Activated CD8-positive, alpha-beta T cell treated with anti-CD3 and anti-CD28 coated beads for 36 hours (primary cell): ENCODE data around the gene JMJD1C. TPM values are rescaled to one million over a fixed set of nuclear protein-coding genes. Genes with fewer than 3 reads are reported as not detected.
"Not testable (repeated sequence)": the region's sequence is repeated elsewhere in the genome, so short reads cannot be mapped to it uniquely, and the experiment has no call there.

Experiments
- ATAC-seq: fragments of 200-7000 bp; cut with Tn5 transposase; one replicate; pipeline ENCODE4 v1.10.0; 2021; ENCODE audit warnings: mild to moderate bottlenecking, moderate library complexity
- CTCF ChIA-PET: fragments of 350-600 bp; sonication (Branson Sonifier 250); formaldehyde crosslinking; loops from one replicate; lab custom pipeline; 2021; ENCODE audit warnings: antibody characterized with exemption; lab: Charles Lee
- POLR2A ChIA-PET: fragments of 350-600 bp; sonication (Branson Sonifier 250); formaldehyde crosslinking; loops from one replicate; lab custom pipeline; 2021; ENCODE audit warnings: antibody characterized with exemption; lab: Charles Lee
- DNase-seq: peaks from one replicate; pipeline ENCODE4 v3.0.0-alpha.2; 2020
- H3K27ac Mint-ChIP-seq: one replicate; pipeline ENCODE4 v1.8.0; 2021; ENCODE audit warnings: mild to moderate bottlenecking, mixed read lengths
- H3K27me3 Mint-ChIP-seq: one replicate; pipeline ENCODE4 v1.8.0; 2021; ENCODE audit warnings: mixed read lengths
- H3K36me3 Mint-ChIP-seq: one replicate; pipeline ENCODE4 v1.8.0; 2021; ENCODE audit warnings: low read depth, mixed read lengths
- H3K4me1 Mint-ChIP-seq: one replicate; pipeline ENCODE4 v1.8.0; 2021; ENCODE audit warnings: low read depth, mixed read lengths
- H3K4me3 Mint-ChIP-seq: one replicate; pipeline ENCODE4 v1.8.0; 2021; ENCODE audit warnings: mild to moderate bottlenecking, moderate library complexity, mixed read lengths
- H3K9me3 Mint-ChIP-seq: one replicate; pipeline ENCODE4 v1.8.0; 2021; ENCODE audit warnings: mixed read lengths
- CTCF ChIP-seq: fragments of 200-600 bp; IDR thresholded peaks from one replicate; pipeline ENCODE4 v1.8.0; 2022; ENCODE audit warnings: antibody characterized with exemption, mild to moderate bottlenecking
- intact Hi-C: fragments of 100-400 bp; cut with micrococcal nuclease; formaldehyde crosslinking; loops from one replicate; pipeline ENCODE4 v1.10.0; 2022
- total RNA-seq, 2 experiments: library from RNA; stranded (reverse); gene quantifications; one replicate each; pipeline ENCODE4 v1.2.3, GENCODE V29; 2021

Gene JMJD1C
- total RNA-seq, 2 experiments from 2014 or later: 45.2 to 48.1 TPM

- peaks cover 24% of the 10 kb centered on the region for H3K36me3 Mint-ChIP-seq
- ChIA-PET POLR2A (no interaction called here), CTCF (interaction anchor here (4.4 to 7.0 kb wide), 3 partner anchors 12 to 566 kb away, joined by 33 to 56 read pairs (median 43); partner anchors contain the start of gene NRBF2)
- no peak for DNase-seq
- no peaks in the 10 kb centered on the region for H3K9me3 Mint-ChIP-seq
- TF ChIP-seq CTCF: no peak
- ATAC-seq: no peak
- intact Hi-C loops: loop anchor here (5.0 kb wide), 3 partner anchors 72 to 717 kb away; no protein-coding TSS in a partner anchor
- no peak overlapping the region for H3K27ac Mint-ChIP-seq
- H3K4me1 Mint-ChIP-seq: peaks cover 1% of the 10 kb centered on the region
- H3K4me3 Mint-ChIP-seq: no peak overlapping the region
- no peaks in the 10 kb centered on the region for H3K27me3 Mint-ChIP-seq
Measured at GRCh38 chr10:63154546-63155387, 311.0 kb downstream of the JMJD1C start.

- DNase-seq, H3K4me3 Mint-ChIP-seq, POLR2A ChIA-PET, ATAC-seq, H3K4me1 Mint-ChIP-seq, intact Hi-C loops, H3K27me3 Mint-ChIP-seq, H3K9me3 Mint-ChIP-seq, H3K27ac Mint-ChIP-seq: not testable (repeated sequence)
- H3K36me3 Mint-ChIP-seq: peaks cover 26% of the 10 kb centered on the region
- CTCF ChIA-PET: interaction anchor here (1.7 kb wide), 1 partner anchor 12 kb away, joined by 4 read pairs; no protein-coding TSS in a partner anchor
Measured at GRCh38 chr10:63153868-63154545, 311.8 kb downstream of the JMJD1C start.

GRCh38 chr10:63150745-63151144, 315.0 kb downstream of the JMJD1C start:
- H3K27ac Mint-ChIP-seq: no peak overlapping the region
- TF ChIP-seq CTCF: no peak
- CTCF ChIA-PET: interaction anchor here (1.0 to 1.2 kb wide), 2 partner anchors 16 to 570 kb away, joined by 3 to 5 read pairs; no protein-coding TSS in a partner anchor
- no peak overlapping the region for H3K4me3 Mint-ChIP-seq
- no peaks in the 10 kb centered on the region for H3K9me3 Mint-ChIP-seq
- ATAC-seq (no peak), DNase-seq (no peak)
- H3K27me3 Mint-ChIP-seq: no peaks in the 10 kb centered on the region
- intact Hi-C loops: no loop called here
- H3K4me1 Mint-ChIP-seq: peaks cover 19% of the 10 kb centered on the region
- peaks cover 38% of the 10 kb centered on the region for H3K36me3 Mint-ChIP-seq
- POLR2A ChIA-PET: no interaction called here

GRCh38 chr10:63146503-63146902, 319.3 kb downstream of the JMJD1C start:
- H3K9me3 Mint-ChIP-seq: no peaks in the 10 kb centered on the region
- H3K27ac Mint-ChIP-seq: no peak overlapping the region
- ATAC-seq (no peak), DNase-seq (no peak)
- ChIA-PET CTCF (interaction anchor here (0.7 to 3.2 kb wide), 6 partner anchors 10 to 709 kb away, joined by 3 to 53 read pairs (median 8); no protein-coding TSS in a partner anchor), POLR2A (interaction anchor here (1.9 kb wide), 1 partner anchor 11 kb away, joined by 6 read pairs; no protein-coding TSS in a partner anchor)
- TF ChIP-seq CTCF: no peak
- H3K4me3 Mint-ChIP-seq: no peak overlapping the region
- H3K27me3 Mint-ChIP-seq: no peaks in the 10 kb centered on the region
- H3K36me3 Mint-ChIP-seq: peaks cover 23% of the 10 kb centered on the region
- peaks cover 35% of the 10 kb centered on the region for H3K4me1 Mint-ChIP-seq
- intact Hi-C loops: no loop called here

GRCh38 chr10:63145782-63146181, 320.0 kb downstream of the JMJD1C start:
- H3K27ac Mint-ChIP-seq: peak overlapping the region; percentile 15
- peaks cover 38% of the 10 kb centered on the region for H3K4me1 Mint-ChIP-seq
- POLR2A ChIA-PET: interaction anchor here (1.3 to 1.9 kb wide), 2 partner anchors 11 kb away, joined by 4 to 6 read pairs; no protein-coding TSS in a partner anchor

More at GRCh38 chr10:63145782-63146181, 320.0 kb downstream of the JMJD1C start:
- intact Hi-C loops: no loop called here
- Mint-ChIP-seq H3K4me3 (no peak overlapping the region), H3K27me3 (no peaks in the 10 kb centered on the region), H3K9me3 (no peaks in the 10 kb centered on the region), H3K36me3 (peaks cover 27% of the 10 kb centered on the region)
- TF ChIP-seq CTCF: no peak
- no peak for DNase-seq
- CTCF ChIA-PET: interaction anchor here (1.2 to 3.2 kb wide), 6 partner anchors 9 to 708 kb away, joined by 4 to 53 read pairs (median 8); no protein-coding TSS in a partner anchor
- ATAC-seq: peak; percentile 61
